Thoracic aorta (tissue), 2 donors: ENCODE results near the gene IL22. TPM values are rescaled to one million over a fixed set of nuclear protein-coding genes. Genes with fewer than 3 reads are reported as not detected.
"Not testable (repeated sequence)": the region's sequence is repeated elsewhere in the genome, so short reads cannot be mapped to it uniquely, and the experiment has no call there.

Experiments used
- ATAC-seq: fragments of 150-250 bp; one replicate; pipeline ENCODE4 v1.8.0; 2017; ENCODE audit warnings: low read depth; ENCODE audit not compliant: insufficient number of reproducible peaks, low FRiP score
- DNase-seq: peaks from one replicate; pipeline ENCODE4 v3.0.0-alpha.2; 2020; ENCODE audit warnings: low spot score
- H3K27ac ChIP-seq, 2 donors: fragments of 200-600 bp; sonication (generic); 1 replicate in 1 of 2; 2 replicates in 1 of 2; pipeline ENCODE4 v1.5.1; 2016; ENCODE audit warnings: mild to moderate bottlenecking in 2 of 2, moderate library complexity in 2 of 2
- H3K27me3 ChIP-seq: fragments of 200-600 bp; sonication (generic); replicated peaks from 2 replicates; pipeline ENCODE4 v1.6.0; 2016; ENCODE audit warnings: mild to moderate bottlenecking; ENCODE audit not compliant: insufficient read depth
- H3K36me3 ChIP-seq: fragments of 200-600 bp; sonication (generic); one replicate; pipeline ENCODE4 v1.5.1; 2016
- H3K4me1 ChIP-seq, 2 donors: fragments of 200-600 bp; sonication (generic); 1 replicate in 1 of 2; 2 replicates in 1 of 2; pipeline versions ENCODE4 v1.5.1 to v1.6.0; 2016; ENCODE audit warnings: low read depth in 2 of 2, mild to moderate bottlenecking in 1 of 2; ENCODE audit not compliant: control insufficient read depth in 1 of 2
- H3K4me3 ChIP-seq: fragments of 200-600 bp; sonication (generic); 2 replicates; pipeline ENCODE4 v1.5.1; 2016; ENCODE audit warnings: mild to moderate bottlenecking
- H3K9me3 ChIP-seq: fragments of 200-600 bp; sonication (generic); 2 replicates; pipeline ENCODE4 v1.5.1; 2016
- CTCF ChIP-seq: fragments of 200-600 bp; sonication (generic); IDR thresholded peaks from one replicate; pipeline ENCODE4 v1.5.1; 2019; ENCODE audit warnings: antibody characterized with exemption
- total RNA-seq, 2 donors: library from RNA; depleted of rRNA; stranded (reverse); fragments of >200 nt; gene quantifications; one replicate each; pipeline versions ENCODE4 v1.1.0 to v1.2.3, GENCODE V29; 2016

IL22 gene
- total RNA-seq, 2 donors from 2014 or later: not detected

GRCh38 chr12:68210875-68211274 is 42.5 kb downstream of the IL22 start:
- no peaks in the 10 kb centered on the region for H3K4me1 ChIP-seq
- no peak for TF ChIP-seq CTCF
- no peak for DNase-seq

GRCh38 chr12:68209048-68209728 is 44.2 kb downstream of the IL22 start:
- H3K27me3 ChIP-seq, ATAC-seq, DNase-seq, H3K9me3 ChIP-seq, H3K27ac ChIP-seq, H3K4me1 ChIP-seq, H3K4me3 ChIP-seq, H3K36me3 ChIP-seq: not testable (repeated sequence)

More at GRCh38 chr12:68210875-68211274, 42.5 kb downstream of the IL22 start:
- Histone ChIP-seq H3K27me3 (peaks cover 6% of the 10 kb centered on the region), H3K36me3 (no peaks in the 10 kb centered on the region), H3K27ac (no peak overlapping the region), H3K9me3 (no peaks in the 10 kb centered on the region), H3K4me3 (no peak overlapping the region)
- no peak for ATAC-seq

GRCh38 chr12:68207276-68207675 is 46.1 kb downstream of the IL22 start:
- no peak for TF ChIP-seq CTCF
- no peaks in the 10 kb centered on the region for H3K36me3 ChIP-seq
- no peak for DNase-seq
- no peaks in the 10 kb centered on the region for H3K9me3 ChIP-seq
- H3K27ac ChIP-seq: no peak overlapping the region
- H3K27me3 ChIP-seq: peaks cover 3% of the 10 kb centered on the region
- no peak overlapping the region for H3K4me3 ChIP-seq
- H3K4me1 ChIP-seq: no peaks in the 10 kb centered on the region
- no peak for ATAC-seq

GRCh38 chr12:68206446-68206845 is 47.0 kb downstream of the IL22 start:
- no peak for TF ChIP-seq CTCF
- Histone ChIP-seq H3K4me1 (no peaks in the 10 kb centered on the region), H3K27me3 (no peaks in the 10 kb centered on the region), H3K4me3 (no peak overlapping the region), H3K36me3 (no peaks in the 10 kb centered on the region), H3K27ac (no peak overlapping the region), H3K9me3 (no peaks in the 10 kb centered on the region)
- DNase-seq: no peak
- no peak for ATAC-seq

- Histone ChIP-seq H3K27me3 (no peaks in the 10 kb centered on the region), H3K27ac (no peak overlapping the region), H3K36me3 (no peaks in the 10 kb centered on the region), H3K4me3 (no peak overlapping the region), H3K9me3 (no peaks in the 10 kb centered on the region), H3K4me1 (no peaks in the 10 kb centered on the region)
- ATAC-seq: no peak
- no peak for DNase-seq
- TF ChIP-seq CTCF: no peak
These were observed 49.9 kb downstream of the IL22 start for GRCh38 chr12:68203460-68203875.

- ATAC-seq (no peak), DNase-seq (no peak)
- Histone ChIP-seq H3K4me1 (no peaks in the 10 kb centered on the region), H3K27me3 (no peaks in the 10 kb centered on the region), H3K27ac (no peak overlapping the region), H3K9me3 (no peaks in the 10 kb centered on the region), H3K4me3 (no peak overlapping the region), H3K36me3 (no peaks in the 10 kb centered on the region)
- TF ChIP-seq CTCF: no peak
These were observed 52.5 kb downstream of the IL22 start for GRCh38 chr12:68200854-68201253.
